HepG2 (cell line): Measurements from ENCODE around the gene MRPL28. TPM values are rescaled to one million over a fixed set of nuclear protein-coding genes. Genes with fewer than 3 reads are reported as not detected.

Source experiments
- CTCF ChIP-seq: sonication (generic); formaldehyde crosslinking; IDR thresholded peaks from 2 replicates; pipeline ENCODE4 v1.5.0; 2020; ENCODE audit warnings: mild to moderate bottlenecking, missing genetic modification reagents, moderate library complexity
- NR3C1 ChIP-seq: sonication (generic); formaldehyde crosslinking; IDR thresholded peaks from 2 replicates; pipeline ENCODE4 v1.4.0; 2020; ENCODE audit warnings: missing genetic modification reagents
- RAD21 ChIP-seq: fragments of 450-650 bp; formaldehyde crosslinking; IDR thresholded peaks from 2 replicates; pipeline ENCODE4 v1.5.0; 2020; ENCODE audit warnings: mild to moderate bottlenecking
- TEAD3 ChIP-seq: optimal IDR thresholded peaks from 2 replicates; pipeline ENCODE3; 2016; ENCODE audit warnings: borderline replicate concordance
- ZBTB33 ChIP-seq: sonication (generic); formaldehyde crosslinking; IDR thresholded peaks from 2 replicates; pipeline ENCODE4 v1.4.0; 2020; ENCODE audit warnings: missing genetic modification reagents
- ZBTB38 ChIP-seq: sonication (generic); formaldehyde crosslinking; IDR thresholded peaks from 2 replicates; pipeline ENCODE4 v1.5.1; 2020; ENCODE audit warnings: mild to moderate bottlenecking, missing genetic modification reagents
- ZBTB40 ChIP-seq, 2 experiments: fragments of 450-650 bp in 1 of 2; sonication (generic) in 1 of 2; formaldehyde crosslinking in 1 of 2; IDR thresholded peaks; 2 replicates each; pipeline versions ENCODE4 v1.6.1 to v1.8.0; 2016 to 2022; ENCODE audit warnings: antibody characterized with exemption in 1 of 2, mild to moderate bottlenecking in 1 of 2, missing genetic modification reagents in 1 of 2
- ZSCAN30 ChIP-seq: sonication (generic); formaldehyde crosslinking; IDR thresholded peaks from 2 replicates; pipeline ENCODE4 v1.5.0; 2020; ENCODE audit warnings: mild to moderate bottlenecking, missing genetic modification reagents
- polyA plus RNA-seq, 8 experiments: library from polyadenylated mRNA; depleted of rRNA in 3 of 8; stranded (reverse) in 7 of 8; unstranded in 1 of 8; fragments of >200 nt; fragmentation: Illumina TruSeq in 4 of 8; extraction: Trizol in 4 of 8; gene quantifications; 2 replicates each; pipeline versions ENCODE4 v1.2.1 to v1.2.3, GENCODE V29; 2011 to 2016; ENCODE audit warnings: low read depth in 4 of 8, missing spikeins in 1 of 8, mixed read lengths in 1 of 8; ENCODE audit not compliant: insufficient read depth in 1 of 8
- total RNA-seq, 5 experiments: library from RNA; depleted of rRNA; stranded (reverse); fragments of >200 nt; fragmentation: Illumina TruSeq; extraction: Trizol; gene quantifications; 2 replicates each; pipeline ENCODE4 v1.2.3, GENCODE V29; 2016; ENCODE audit warnings: low read depth in 1 of 5
- TF ChIP-seq, protein P1 (sequence below): sonication (generic); formaldehyde crosslinking; IDR thresholded peaks from 2 replicates; pipeline ENCODE4 v1.5.1; 2020; ENCODE audit warnings: mild to moderate bottlenecking, missing genetic modification reagents, moderate library complexity

Gene MRPL28
- total and polyA plus RNA-seq, 2 of the 13 experiments (the other 11 are each of a cell fraction or from before 2014, with no cell fraction given) = 114 to 135 TPM

DNA sequence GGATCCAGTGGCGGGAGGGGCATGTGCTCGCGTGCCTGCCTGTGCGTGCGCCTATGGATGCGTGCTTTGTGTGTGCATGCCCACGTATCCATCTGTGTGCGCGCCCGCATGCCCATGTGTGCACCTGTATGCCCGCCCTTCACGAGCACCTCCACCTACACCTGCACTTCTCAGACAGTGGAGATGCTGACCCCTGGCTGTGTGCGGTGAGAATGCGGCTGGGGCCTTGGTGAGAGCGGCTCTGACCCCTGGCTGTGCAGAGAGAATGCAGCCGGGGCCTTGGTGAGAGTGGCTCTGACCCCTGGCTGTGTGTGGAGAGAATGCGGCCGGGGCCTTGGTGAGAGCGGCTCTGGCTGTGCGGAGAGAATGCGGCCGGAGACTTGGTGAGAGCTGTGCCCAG is 51.7 kb downstream of the MRPL28 start (continued):
- TF ChIP-seq RAD21 (CRISPR knock-in tag) (peak; percentile 21; the same call in 1 of the 2 replicates), ZSCAN30 (no peak), ZBTB40 (IDR thresholded peaks at IDR 0.05) (no peak), ZBTB40 (CRISPR knock-in tag; IDR thresholded peaks at IDR 0.05) (no peak), NR3C1 (CRISPR knock-in tag) (no peak), TEAD3 (CRISPR knock-in tag) (peak; percentile 9), ZBTB38 (CRISPR knock-in tag) (peak; percentile 66), CTCF (peak; percentile 57), ZBTB33 (CRISPR knock-in tag) (peak; percentile 61; the same call in 1 of the 2 replicates)
- TF ChIP-seq, protein P1, sequence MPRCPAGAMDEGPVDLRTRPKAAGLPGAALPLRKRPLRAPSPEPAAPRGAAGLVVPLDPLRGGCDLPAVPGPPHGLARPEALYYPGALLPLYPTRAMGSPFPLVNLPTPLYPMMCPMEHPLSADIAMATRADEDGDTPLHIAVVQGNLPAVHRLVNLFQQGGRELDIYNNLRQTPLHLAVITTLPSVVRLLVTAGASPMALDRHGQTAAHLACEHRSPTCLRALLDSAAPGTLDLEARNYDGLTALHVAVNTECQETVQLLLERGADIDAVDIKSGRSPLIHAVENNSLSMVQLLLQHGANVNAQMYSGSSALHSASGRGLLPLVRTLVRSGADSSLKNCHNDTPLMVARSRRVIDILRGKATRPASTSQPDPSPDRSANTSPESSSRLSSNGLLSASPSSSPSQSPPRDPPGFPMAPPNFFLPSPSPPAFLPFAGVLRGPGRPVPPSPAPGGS (CRISPR knock-in tag) = no peak
